ENCODE data around the gene PIGU.

GRCh38 chr20:34561661-34562060, 115.2 kb downstream of the PIGU start:
- TF ChIP-seq CTCF (IDR thresholded peaks at IDR 0.05), result no peak
- no peak for TF ChIP-seq ZFX (IDR thresholded peaks at IDR 0.05; ENCODE audit: borderline replicate concordance)
